ENCODE measurements around the gene KCP. TPM values are rescaled to one million over a fixed set of nuclear protein-coding genes. Genes with fewer than 3 reads are reported as not detected.

Gene KCP
- total RNA-seq, 6 experiments from 2014 or later = 0.10 to 0.22 (median 0.12) TPM; not detected in 2

- no peak overlapping the region for H3K27ac ChIP-seq
- H3K9me3 ChIP-seq = no peaks in the 10 kb centered on the region
- H3K36me3 ChIP-seq = no peaks in the 10 kb centered on the region
- TF ChIP-seq POLR2A (IDR thresholded peaks at IDR 0.05) (no peak), CTCF (IDR thresholded peaks at IDR 0.05) (no peak)
- intact Hi-C loops (cut with DNase I) = no loop called here
- WGBS (ENCODE audit: insufficient coverage, low coverage, low lambda C conversion rate, missing lambda C conversion rate) = 14% methylated on average over 2 of the region's 13 CpGs
- no peak overlapping the region for H3K4me3 ChIP-seq
- H3K27me3 ChIP-seq = peaks cover 0 to 11% of the 10 kb centered on the region in 2 donors
- DNase-seq (no peak), ATAC-seq (peak in 1 of 4 donors; percentile 8)
- peaks cover 0 to 7% (median 0%) of the 10 kb centered on the region in 4 donors for H3K4me1 ChIP-seq
Observed at GRCh38 chr7:128833148-128833945, 77.2 kb downstream of the KCP start.

GRCh38 chr7:128832880-128833147, 77.7 kb downstream of the KCP start:
- peaks cover 0 to 11% of the 10 kb centered on the region in 2 donors for H3K27me3 ChIP-seq
- no peak overlapping the region for H3K27ac ChIP-seq
- H3K4me3 ChIP-seq = no peak overlapping the region
- DNase-seq (no peak), ATAC-seq (no peak)
- intact Hi-C loops (cut with DNase I) = no loop called here
- H3K9me3 ChIP-seq = no peaks in the 10 kb centered on the region
- H3K4me1 ChIP-seq = peaks cover 0 to 7% (median 0%) of the 10 kb centered on the region in 4 donors
- H3K36me3 ChIP-seq = no peaks in the 10 kb centered on the region
- WGBS (ENCODE audit: insufficient coverage, low coverage, low lambda C conversion rate, missing lambda C conversion rate) = 20% methylated on average over 1 of the region's 2 CpGs
- no peak for TF ChIP-seq CTCF (IDR thresholded peaks at IDR 0.05)

DNA sequence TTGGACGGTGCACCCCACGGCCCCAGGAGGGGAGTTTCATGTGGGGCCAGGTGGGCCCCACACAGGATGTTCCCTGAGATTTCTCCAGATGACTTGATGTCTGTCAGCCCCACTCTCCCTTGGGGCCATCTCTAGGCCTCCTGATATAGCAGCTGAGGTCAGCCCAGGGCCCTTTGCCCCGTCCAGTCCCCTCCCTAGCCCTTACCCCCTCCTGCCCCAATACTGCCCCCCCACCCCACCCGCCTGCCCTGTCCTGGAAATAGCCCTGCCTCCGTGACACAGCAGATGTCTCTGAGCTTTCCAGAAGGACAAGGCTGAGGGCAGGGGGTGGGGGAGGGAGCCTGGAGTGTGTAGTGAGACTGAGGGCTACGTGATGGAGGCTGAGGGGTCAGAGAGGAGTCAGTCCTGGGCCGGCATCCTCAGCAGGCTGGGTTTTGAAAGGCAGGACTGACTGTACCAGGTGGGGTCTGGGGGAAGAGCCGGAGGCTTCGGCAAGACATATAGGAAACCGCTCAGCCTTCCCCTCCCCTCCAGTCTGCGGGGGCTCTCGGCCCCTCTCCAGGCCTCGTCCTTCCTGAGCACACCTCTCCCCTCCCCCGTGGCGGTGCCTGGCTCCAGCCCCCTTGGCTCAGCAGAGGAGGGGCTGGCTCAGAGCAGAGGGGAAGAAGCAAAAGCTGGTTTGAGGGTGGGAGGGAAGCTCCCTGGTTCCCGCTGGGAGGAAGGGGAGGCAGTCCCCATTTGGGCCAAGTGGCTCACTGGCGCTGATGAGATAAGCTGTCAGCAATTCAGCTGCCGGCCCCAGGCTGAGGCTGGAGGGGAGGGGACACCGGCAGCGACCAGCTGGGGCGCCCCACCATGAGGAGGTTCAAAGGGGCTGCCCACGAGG, 78.3 kb downstream of the KCP start:
- Histone ChIP-seq H3K4me1 (peaks cover 0 to 7% (median 0%) of the 10 kb centered on the region in 4 donors), H3K27ac (no peak overlapping the region), H3K27me3 (peaks cover 0 to 11% of the 10 kb centered on the region in 2 donors), H3K36me3 (no peaks in the 10 kb centered on the region), H3K9me3 (no peaks in the 10 kb centered on the region), H3K4me3 (no peak overlapping the region)
- TF ChIP-seq CTCF (IDR thresholded peaks at IDR 0.05) = no peak
- WGBS (ENCODE audit: insufficient coverage, low coverage, low lambda C conversion rate, missing lambda C conversion rate) = 10% methylated on average over 5 of the region's 22 CpGs
- intact Hi-C loops (cut with DNase I) = no loop called here
- ATAC-seq = no peak
- no peak for DNase-seq

- intact Hi-C loops (cut with DNase I) = no loop called here
- no peak for ATAC-seq
- TF ChIP-seq CTCF (IDR thresholded peaks at IDR 0.05) = no peak
- TF ChIP-seq POLR2A (IDR thresholded peaks at IDR 0.05) = no peak
- H3K36me3 ChIP-seq = no peaks in the 10 kb centered on the region
- H3K9me3 ChIP-seq = no peaks in the 10 kb centered on the region
- peaks cover 0 to 7% (median 0%) of the 10 kb centered on the region in 4 donors for H3K4me1 ChIP-seq
- DNase-seq = peak in 1 of 3 donors; percentile 55
- H3K27me3 ChIP-seq = peaks cover 0 to 11% of the 10 kb centered on the region in 2 donors
- 0% methylated on average over 4 of the region's 33 CpGs for WGBS (ENCODE audit: insufficient coverage, low coverage, low lambda C conversion rate, missing lambda C conversion rate)
- H3K27ac ChIP-seq = no peak overlapping the region
- no peak overlapping the region for H3K4me3 ChIP-seq
Observed at GRCh38 chr7:128831178-128831993, 79.1 kb downstream of the KCP start.
